Activated naive CD8-positive, alpha-beta T cell treated with anti-CD3 and anti-CD28 coated beads, Interleukin-2, amount 50 U/mL, for 24 hours (primary cell): ENCODE results near the gene MYPOP.

ENCODE experiments used
- ATAC-seq: fragments of 150-1000 bp; cut with Tn5 transposase; one replicate; pipeline ENCODE4 v1.10.0; 2021
- DNase-seq: peaks from one replicate; pipeline ENCODE4 v3.0.0; 2021
- H3K27ac Mint-ChIP-seq: one replicate; pipeline ENCODE4 v1.8.0; 2021; ENCODE audit warnings: mild to moderate bottlenecking, mixed read lengths
- H3K27me3 Mint-ChIP-seq: one replicate; pipeline ENCODE4 v1.8.0; 2021; ENCODE audit warnings: mixed read lengths
- H3K36me3 Mint-ChIP-seq: one replicate; pipeline ENCODE4 v1.8.0; 2021; ENCODE audit warnings: low read depth, mixed read lengths
- H3K4me1 Mint-ChIP-seq: one replicate; pipeline ENCODE4 v1.8.0; 2021; ENCODE audit warnings: mixed read lengths
- H3K4me3 Mint-ChIP-seq: one replicate; pipeline ENCODE4 v1.8.0; 2021; ENCODE audit warnings: mild to moderate bottlenecking, moderate library complexity, mixed read lengths
- H3K9me3 Mint-ChIP-seq: one replicate; pipeline ENCODE4 v1.8.0; 2021; ENCODE audit warnings: mixed read lengths

The MYPOP gene

GRCh38 chr19:45901912-45902650 lies at the start of gene MYPOP:
MYPOP (minus strand) TSS chr19:45902613; CDS start chr19:45901773, 840 bp downstream.
- DNase-seq (no peak), ATAC-seq (no peak)
- H3K27me3 Mint-ChIP-seq = peaks cover 4% of the 10 kb centered on the region
- peaks cover 12% of the 10 kb centered on the region for H3K36me3 Mint-ChIP-seq
- peak within 1 kb of the TSS; percentile 90 for H3K4me3 Mint-ChIP-seq
- no peaks in the 10 kb centered on the region for H3K9me3 Mint-ChIP-seq
- H3K27ac Mint-ChIP-seq = peak within 1 kb of the TSS; percentile 90
- H3K4me1 Mint-ChIP-seq = peaks cover 19% of the 10 kb centered on the region

- ATAC-seq = no peak
These were observed 45.5 kb upstream of the MYPOP start for GRCh38 chr19:45947926-45948325.

GRCh38 chr19:45940515-45940805 lies 38.0 kb upstream of the MYPOP start:
- ATAC-seq (no peak), DNase-seq (no peak)
- H3K4me1 Mint-ChIP-seq = no peaks in the 10 kb centered on the region
- H3K9me3 Mint-ChIP-seq = no peaks in the 10 kb centered on the region
- no peaks in the 10 kb centered on the region for H3K36me3 Mint-ChIP-seq
- no peak overlapping the region for H3K27ac Mint-ChIP-seq
- H3K27me3 Mint-ChIP-seq = peaks cover 46% of the 10 kb centered on the region
- no peak overlapping the region for H3K4me3 Mint-ChIP-seq

More at GRCh38 chr19:45947926-45948325, 45.5 kb upstream of the MYPOP start:
- Mint-ChIP-seq H3K36me3 (no peaks in the 10 kb centered on the region), H3K9me3 (no peaks in the 10 kb centered on the region), H3K27ac (no peak overlapping the region), H3K4me1 (peaks cover 2% of the 10 kb centered on the region), H3K4me3 (no peak overlapping the region), H3K27me3 (peaks cover 28% of the 10 kb centered on the region)
- DNase-seq = no peak

GRCh38 chr19:45939792-45940514 lies 37.5 kb upstream of the MYPOP start:
- Mint-ChIP-seq H3K4me1 (no peaks in the 10 kb centered on the region), H3K4me3 (no peak overlapping the region), H3K9me3 (no peaks in the 10 kb centered on the region), H3K27me3 (peaks cover 50% of the 10 kb centered on the region), H3K27ac (no peak overlapping the region), H3K36me3 (no peaks in the 10 kb centered on the region)
- no peak for DNase-seq
- no peak for ATAC-seq

- Mint-ChIP-seq H3K4me1 (no peaks in the 10 kb centered on the region), H3K9me3 (no peaks in the 10 kb centered on the region), H3K27me3 (peaks cover 50% of the 10 kb centered on the region), H3K27ac (no peak overlapping the region), H3K4me3 (no peak overlapping the region), H3K36me3 (no peaks in the 10 kb centered on the region)
- DNase-seq (no peak), ATAC-seq (no peak)
These were observed 36.4 kb upstream of the MYPOP start for GRCh38 chr19:45938733-45939319.

- ATAC-seq (no peak), DNase-seq (no peak)
- H3K4me1 Mint-ChIP-seq = no peaks in the 10 kb centered on the region
- no peaks in the 10 kb centered on the region for H3K36me3 Mint-ChIP-seq
- H3K9me3 Mint-ChIP-seq = no peaks in the 10 kb centered on the region
- H3K4me3 Mint-ChIP-seq = no peak overlapping the region
- peaks cover 51% of the 10 kb centered on the region for H3K27me3 Mint-ChIP-seq
- no peak overlapping the region for H3K27ac Mint-ChIP-seq
These were observed 32.9 kb upstream of the MYPOP start for GRCh38 chr19:45935267-45935666.

GRCh38 chr19:45934551-45935230 lies 32.3 kb upstream of the MYPOP start:
- ATAC-seq (no peak), DNase-seq (no peak)
- peaks cover 53% of the 10 kb centered on the region for H3K27me3 Mint-ChIP-seq
- no peak overlapping the region for H3K4me3 Mint-ChIP-seq
- H3K9me3 Mint-ChIP-seq = no peaks in the 10 kb centered on the region
- H3K27ac Mint-ChIP-seq = no peak overlapping the region
- no peaks in the 10 kb centered on the region for H3K4me1 Mint-ChIP-seq
- H3K36me3 Mint-ChIP-seq = no peaks in the 10 kb centered on the region

GRCh38 chr19:45933759-45934158 lies 31.3 kb upstream of the MYPOP start:
- Mint-ChIP-seq H3K36me3 (no peaks in the 10 kb centered on the region), H3K4me3 (no peak overlapping the region), H3K9me3 (no peaks in the 10 kb centered on the region), H3K27ac (no peak overlapping the region), H3K4me1 (no peaks in the 10 kb centered on the region), H3K27me3 (peaks cover 47% of the 10 kb centered on the region)
- no peak for ATAC-seq
- no peak for DNase-seq

GRCh38 chr19:45931055-45931454 lies 28.6 kb upstream of the MYPOP start:
- no peaks in the 10 kb centered on the region for H3K9me3 Mint-ChIP-seq
- H3K27ac Mint-ChIP-seq = no peak overlapping the region
- peaks cover 8% of the 10 kb centered on the region for H3K4me1 Mint-ChIP-seq
- no peak overlapping the region for H3K4me3 Mint-ChIP-seq
- no peaks in the 10 kb centered on the region for H3K36me3 Mint-ChIP-seq
- ATAC-seq (no peak), DNase-seq (no peak)
- peaks cover 35% of the 10 kb centered on the region for H3K27me3 Mint-ChIP-seq

GRCh38 chr19:45929247-45929646 lies 26.8 kb upstream of the MYPOP start:
- Mint-ChIP-seq H3K27ac (no peak overlapping the region), H3K4me3 (no peak overlapping the region), H3K27me3 (peaks cover 22% of the 10 kb centered on the region), H3K36me3 (no peaks in the 10 kb centered on the region), H3K9me3 (no peaks in the 10 kb centered on the region), H3K4me1 (peaks cover 8% of the 10 kb centered on the region)
- no peak for ATAC-seq
- no peak for DNase-seq

GRCh38 chr19:45927565-45928261 lies 25.3 kb upstream of the MYPOP start:
- H3K27ac Mint-ChIP-seq = no peak overlapping the region
- H3K4me1 Mint-ChIP-seq = peaks cover 8% of the 10 kb centered on the region
- peak; percentile 87 for DNase-seq
- peaks cover 18% of the 10 kb centered on the region for H3K27me3 Mint-ChIP-seq
- H3K36me3 Mint-ChIP-seq = no peaks in the 10 kb centered on the region
- peak; percentile 96 for ATAC-seq
- H3K9me3 Mint-ChIP-seq = no peaks in the 10 kb centered on the region
- H3K4me3 Mint-ChIP-seq = peak overlapping the region; percentile 63

- Mint-ChIP-seq H3K4me3 (no peak overlapping the region), H3K36me3 (no peaks in the 10 kb centered on the region), H3K4me1 (peaks cover 8% of the 10 kb centered on the region), H3K9me3 (no peaks in the 10 kb centered on the region), H3K27ac (no peak overlapping the region), H3K27me3 (peaks cover 6% of the 10 kb centered on the region)
- ATAC-seq (no peak), DNase-seq (no peak)
These were observed 22.6 kb upstream of the MYPOP start for GRCh38 chr19:45924891-45925447.

GRCh38 chr19:45922281-45922680 lies 19.9 kb upstream of the MYPOP start:
- Mint-ChIP-seq H3K9me3 (no peaks in the 10 kb centered on the region), H3K27ac (no peak overlapping the region), H3K36me3 (no peaks in the 10 kb centered on the region), H3K27me3 (peaks cover 6% of the 10 kb centered on the region), H3K4me1 (peaks cover 8% of the 10 kb centered on the region), H3K4me3 (no peak overlapping the region)
- no peak for DNase-seq
- peak; percentile 38 for ATAC-seq

GRCh38 chr19:45920458-45920857 lies 18.0 kb upstream of the MYPOP start:
- Mint-ChIP-seq H3K4me3 (no peak overlapping the region), H3K36me3 (no peaks in the 10 kb centered on the region), H3K27ac (no peak overlapping the region), H3K4me1 (peaks cover 8% of the 10 kb centered on the region), H3K9me3 (no peaks in the 10 kb centered on the region), H3K27me3 (peaks cover 10% of the 10 kb centered on the region)
- no peak for ATAC-seq
- no peak for DNase-seq
